Stimulated activated CD8-positive, alpha-beta memory T cell treated with anti-CD3 and anti-CD28 coated beads, Interleukin-12 subunit alpha, Interleukin-12 subunit beta, amount 100 ng/mL, for 4 hours (primary cell): Measurements from ENCODE around the gene CUTC.
"Not testable (repeated sequence)": the region's sequence is repeated elsewhere in the genome, so short reads cannot be mapped to it uniquely, and the experiment has no call there.

Experiments
- DNase-seq: peaks from one replicate; pipeline ENCODE4 v3.0.0-alpha.2; 2020; ENCODE audit warnings: low read depth

Gene CUTC

DNA sequence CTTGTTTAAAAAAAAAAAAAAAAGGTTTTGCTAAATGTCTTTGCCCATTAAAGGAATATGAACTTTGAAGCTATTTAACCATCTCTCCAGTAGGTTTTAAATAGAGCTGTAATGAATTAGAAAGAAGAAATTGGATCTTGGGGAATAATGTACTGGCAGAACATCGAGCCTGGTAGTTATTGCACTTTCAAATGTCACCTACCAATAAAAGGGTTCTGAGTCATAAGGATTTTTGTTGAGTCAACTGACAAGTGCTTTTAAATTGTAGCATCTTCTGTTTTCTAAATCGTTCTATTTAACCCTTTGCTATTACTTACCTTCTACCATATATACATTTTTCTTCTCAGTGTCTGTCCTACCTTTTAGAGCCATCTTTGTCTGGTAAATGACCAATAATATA, 10.7 kb downstream of the CUTC start:
- no peak for DNase-seq

DNA sequence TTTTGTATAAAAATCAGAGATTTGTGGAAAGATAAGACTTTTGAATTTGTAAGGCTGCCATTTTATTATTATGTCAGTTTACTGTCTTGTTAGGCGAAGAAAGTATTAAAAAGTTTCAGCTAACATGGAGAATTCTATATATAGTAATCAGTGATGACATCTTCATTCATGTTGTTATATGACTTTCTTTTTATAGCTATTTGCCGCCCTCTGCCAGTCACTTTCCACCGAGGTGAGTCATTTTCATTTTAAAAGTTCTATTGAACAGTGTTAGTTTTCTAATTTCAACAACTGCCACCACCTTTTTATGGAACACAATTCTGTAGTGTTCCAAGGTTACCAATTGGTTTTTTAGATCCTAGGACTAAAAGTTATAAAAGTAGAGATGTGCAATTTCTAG, 11.8 kb downstream of the CUTC start:
- no peak for DNase-seq

DNA sequence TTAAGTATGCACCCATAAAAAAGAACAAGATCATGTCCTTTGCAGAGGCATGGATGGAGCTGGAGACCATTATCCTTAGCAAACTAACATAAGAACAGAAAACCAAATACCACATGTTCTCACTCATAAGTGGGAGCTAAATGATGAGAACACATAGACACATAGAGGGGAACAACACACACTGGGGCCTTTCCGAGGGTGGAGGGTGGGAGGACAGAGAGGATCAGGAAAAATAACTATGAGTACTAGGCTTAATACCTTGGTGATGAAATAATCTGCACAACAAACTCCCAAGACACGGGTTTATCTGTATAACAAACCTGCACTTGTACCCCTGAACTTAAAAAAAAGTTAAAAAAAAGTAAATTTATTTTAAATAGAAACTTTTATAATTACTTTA, 14.1 kb downstream of the CUTC start:
- DNase-seq: not testable (repeated sequence)

DNA sequence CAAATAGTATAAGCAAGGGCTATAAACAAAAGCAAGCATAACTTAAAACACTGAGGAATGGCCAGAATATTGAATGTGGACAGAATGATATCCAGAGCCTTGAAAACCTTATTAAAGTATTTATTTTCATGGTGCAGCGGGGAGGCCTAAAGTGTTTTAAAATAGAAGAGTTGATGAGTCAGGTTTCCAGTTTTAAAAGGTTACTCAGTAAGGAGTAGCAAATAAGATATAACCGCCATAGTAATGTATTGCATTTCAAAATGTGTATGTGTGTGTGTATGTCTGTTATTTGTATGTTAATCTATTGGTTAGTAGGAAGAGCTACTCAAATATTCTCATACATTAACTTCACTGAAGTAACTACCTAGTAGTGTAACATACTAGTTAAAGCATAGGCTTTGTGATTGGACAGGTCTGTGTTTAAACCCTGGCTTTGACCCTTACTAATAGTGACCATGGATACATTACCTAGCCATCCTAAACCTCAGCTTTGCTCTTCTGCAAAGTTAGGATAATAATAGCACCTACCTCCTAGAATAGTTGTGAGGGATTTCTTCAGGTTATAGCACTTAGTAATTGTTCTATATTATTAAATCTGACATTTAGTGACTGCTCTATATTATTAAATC, 16.9 kb downstream of the CUTC start:
- DNase-seq: no peak

DNA sequence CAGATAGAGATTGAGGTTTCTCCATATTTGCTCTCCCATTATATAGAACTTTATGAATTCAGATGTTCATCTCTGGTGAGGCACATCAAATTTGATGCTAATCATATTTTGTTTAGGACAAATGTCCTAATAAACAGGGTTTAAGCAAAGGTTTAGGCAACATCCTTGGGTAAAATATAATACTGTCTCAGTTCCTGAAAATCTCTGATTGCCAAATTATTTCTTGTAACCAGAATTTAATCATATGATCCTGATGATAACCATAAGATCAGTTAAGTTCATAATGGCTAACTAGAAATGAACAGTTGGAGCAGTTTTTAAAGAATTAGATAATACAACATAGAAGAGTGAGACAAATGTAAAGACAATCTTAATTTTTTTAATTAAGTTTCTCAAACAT, 18.6 kb downstream of the CUTC start:
- DNase-seq: no peak

DNA sequence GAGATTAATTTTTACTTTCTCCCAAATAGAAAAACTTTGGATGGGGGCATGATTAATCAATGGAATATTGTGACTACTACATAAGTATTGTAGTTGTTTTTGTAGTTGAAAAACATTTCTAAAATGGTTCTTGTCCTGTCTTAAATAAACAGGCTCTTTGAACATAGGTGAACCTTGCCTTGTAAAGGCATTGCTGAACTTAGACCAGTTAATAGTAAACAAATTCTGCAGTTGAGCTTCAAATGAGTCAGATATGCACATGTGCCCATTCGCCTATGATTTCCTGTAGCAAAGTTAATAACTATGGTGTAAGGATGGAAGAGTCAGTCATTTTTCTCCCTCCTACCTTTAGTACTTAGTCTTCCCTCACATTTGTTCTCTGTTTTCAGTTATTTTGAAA, 22.6 kb downstream of the CUTC start:
- DNase-seq: no peak

DNA sequence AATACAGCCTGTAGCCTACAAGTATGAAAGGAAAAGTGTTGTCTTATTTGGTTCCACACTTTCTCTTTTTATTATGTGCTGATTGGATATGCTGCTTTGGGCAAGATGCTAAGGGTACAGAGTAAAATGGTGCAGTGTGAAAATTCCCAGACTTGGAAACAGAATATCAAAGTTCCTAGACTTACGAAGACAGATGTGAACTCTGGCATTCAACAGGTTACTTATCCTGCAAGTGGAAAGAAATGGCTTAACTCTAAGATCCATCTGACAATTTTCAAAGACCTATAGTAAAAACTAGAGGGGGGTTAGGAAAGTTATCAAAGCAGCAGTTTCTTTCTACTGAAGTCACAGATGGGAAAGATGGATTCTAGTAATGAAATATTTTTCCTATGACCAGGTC, 24.1 kb downstream of the CUTC start:
- DNase-seq: no peak

DNA sequence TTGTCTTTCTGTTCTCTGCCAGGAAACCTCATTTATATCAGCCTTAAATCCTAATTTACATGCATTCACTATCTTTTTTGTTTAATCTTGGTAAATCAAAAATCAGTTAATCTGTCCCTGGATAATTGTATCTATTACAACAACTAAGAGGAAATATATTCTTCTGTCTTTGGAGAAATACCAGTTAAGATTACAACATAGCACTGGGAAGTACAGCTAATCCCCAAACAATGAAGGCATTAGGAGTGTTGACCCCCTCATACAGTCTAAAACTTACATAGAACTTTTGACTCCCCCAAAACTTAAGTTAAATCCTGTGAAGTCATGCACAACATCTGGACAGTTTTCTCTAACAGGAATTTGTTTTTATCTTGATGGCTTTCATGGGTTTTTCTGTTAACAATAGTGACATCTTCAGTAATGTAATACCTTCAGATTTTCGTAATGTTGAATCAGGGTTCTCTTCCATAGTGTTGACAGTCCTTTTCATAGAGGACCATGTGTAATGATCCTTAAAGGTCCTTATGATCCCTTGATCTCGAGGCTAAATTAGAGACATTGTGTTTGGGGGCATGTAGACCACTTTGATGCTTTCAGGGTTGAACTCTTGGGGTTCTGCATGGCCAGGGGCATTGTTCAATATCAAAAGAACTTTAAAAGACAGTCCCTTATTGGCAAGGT, 26.3 kb downstream of the CUTC start:
- no peak for DNase-seq

DNA sequence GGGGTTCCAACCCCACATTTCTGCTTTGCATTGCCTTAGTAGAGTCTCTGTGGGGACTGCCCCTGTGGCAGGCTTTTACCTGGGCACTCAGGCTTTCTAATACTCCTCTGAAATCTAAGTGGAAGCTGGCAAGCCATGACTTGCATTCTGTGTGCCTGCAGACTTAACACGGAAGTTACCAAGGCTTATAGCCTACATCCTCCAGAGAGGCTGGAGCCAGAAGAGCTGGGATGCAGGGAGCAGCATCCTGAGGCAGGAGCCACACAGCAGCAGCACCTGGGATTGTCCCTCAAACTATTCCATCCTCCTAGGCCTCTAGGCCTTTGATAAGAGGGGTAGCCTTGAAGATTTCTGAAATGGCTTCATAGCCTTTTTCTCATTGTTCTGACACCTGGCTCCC, 28.3 kb downstream of the CUTC start:
- no peak for DNase-seq

DNA sequence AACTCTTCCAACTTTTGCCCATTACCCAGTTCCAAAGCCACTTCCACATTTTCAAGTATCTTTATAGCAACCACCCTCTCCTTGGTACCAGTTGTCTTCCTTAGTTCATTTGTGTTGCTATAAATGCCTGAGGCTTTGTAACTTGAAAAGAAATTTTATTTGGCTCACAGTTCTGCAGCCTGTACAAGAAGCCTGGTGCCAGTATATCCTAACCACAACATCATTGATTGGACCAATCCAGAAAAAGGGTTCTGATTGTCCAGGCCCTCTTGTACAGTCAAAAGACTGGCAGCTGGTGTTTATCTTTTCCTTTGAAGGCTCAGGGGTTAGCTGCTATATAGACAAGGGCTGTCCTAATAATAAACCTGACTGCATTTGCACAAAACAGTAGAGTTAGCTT, 29.3 kb downstream of the CUTC start:
- no peak for DNase-seq

DNA sequence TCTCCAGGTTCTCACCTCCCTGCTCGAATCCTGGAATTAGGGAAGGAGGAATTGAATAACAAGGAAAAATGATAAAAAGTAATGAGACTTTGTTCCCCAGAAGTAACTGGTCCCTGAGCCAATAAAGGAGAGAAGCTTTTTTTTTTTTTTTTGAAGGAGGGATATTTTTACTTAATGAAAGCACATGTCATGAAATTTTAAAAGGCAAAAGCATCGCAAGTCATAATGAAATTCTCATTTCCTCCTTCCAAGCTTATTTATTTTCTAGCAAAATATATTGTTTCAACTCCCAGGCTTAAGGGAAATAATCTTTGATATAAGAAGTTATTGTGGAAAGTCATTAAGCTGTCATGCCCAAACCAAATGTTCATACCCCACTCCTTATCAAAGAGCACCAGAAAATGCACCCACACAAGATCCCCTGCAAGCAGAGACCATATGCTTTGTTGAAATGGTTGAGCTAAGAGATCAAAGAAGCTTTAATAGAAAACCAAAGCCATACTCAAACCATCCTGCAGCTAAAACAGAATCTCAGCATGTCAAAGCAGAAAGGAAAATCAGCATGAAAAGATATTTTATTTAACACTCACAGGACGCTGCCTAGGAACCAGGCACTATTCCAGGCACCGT, 33.8 kb downstream of the CUTC start:
- DNase-seq: no peak

DNA sequence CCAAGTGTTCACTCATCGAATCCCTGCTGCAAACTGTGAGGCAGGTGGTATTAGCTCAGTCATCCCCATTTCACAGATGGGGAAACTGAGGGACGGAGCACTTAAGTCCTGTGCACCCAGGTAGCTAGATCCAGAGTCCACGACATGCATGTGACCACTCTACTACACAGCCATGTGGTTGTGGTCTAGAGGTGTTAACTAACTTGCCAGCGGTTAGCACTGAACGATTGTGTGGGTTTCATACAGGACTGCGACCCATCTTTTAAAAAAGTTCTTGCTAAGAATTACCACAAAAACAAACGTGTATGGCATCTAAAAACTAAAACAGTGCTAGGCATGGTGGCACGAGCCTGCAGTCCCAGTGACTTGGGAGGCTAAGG, 34.3 kb downstream of the CUTC start:
- DNase-seq: no peak

DNA sequence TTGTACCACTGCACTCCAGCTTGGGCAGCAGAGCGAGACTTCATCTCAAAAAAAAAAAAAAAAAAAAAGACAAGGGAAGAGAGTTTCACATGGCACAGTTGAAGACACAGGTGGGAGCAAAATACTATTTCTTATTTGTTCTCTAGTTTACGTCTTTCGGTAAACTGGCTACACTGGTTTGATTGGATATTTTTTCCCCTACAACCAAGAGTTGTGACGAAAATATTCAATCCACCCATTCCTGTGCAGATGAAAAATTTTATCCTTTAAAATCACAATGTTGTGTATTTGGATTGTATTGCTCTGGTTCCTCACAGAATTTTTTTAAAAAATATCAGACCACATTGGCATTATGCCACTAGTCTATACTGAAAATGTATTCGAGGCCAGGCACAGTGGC, 35.9 kb downstream of the CUTC start:
- DNase-seq: no peak

DNA sequence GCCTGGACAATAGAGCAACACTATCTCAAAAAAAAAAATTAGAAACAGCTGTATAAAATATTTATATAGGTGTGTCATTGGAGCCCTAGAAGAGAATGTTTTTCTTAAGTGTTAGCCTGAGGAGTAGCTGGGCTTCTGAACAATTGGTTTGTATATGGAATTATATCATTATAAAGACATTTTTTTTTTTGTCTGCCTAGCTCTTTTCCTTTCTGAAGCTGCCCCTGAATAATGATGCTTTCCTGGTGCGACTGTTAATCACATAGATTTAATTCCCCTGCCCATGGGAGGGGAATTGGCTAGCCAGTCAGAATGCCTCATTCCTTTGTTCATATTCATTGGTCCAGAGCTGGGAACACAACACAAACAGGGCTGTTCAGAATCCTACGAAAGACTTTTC, 36.5 kb downstream of the CUTC start:
- no peak for DNase-seq

DNA sequence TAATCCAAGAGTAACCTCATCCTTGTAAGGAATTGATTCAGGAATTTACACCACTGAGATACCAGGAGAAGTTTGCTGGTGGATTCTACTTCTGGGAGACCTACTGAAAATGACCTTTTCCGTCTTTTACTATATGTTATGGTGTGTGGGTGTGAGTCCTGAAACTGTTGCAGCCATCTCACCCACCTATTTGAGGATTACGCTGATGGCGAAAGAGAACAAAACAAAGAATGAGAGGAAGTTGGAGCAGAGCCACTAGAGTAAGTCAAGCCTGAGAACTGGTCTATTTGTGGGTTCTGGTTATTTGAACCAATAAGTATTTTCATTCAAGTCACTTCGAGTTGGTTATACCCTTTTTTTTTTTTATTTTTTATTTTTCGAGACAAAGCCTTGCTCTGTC, 37.7 kb downstream of the CUTC start:
- no peak for DNase-seq

DNA sequence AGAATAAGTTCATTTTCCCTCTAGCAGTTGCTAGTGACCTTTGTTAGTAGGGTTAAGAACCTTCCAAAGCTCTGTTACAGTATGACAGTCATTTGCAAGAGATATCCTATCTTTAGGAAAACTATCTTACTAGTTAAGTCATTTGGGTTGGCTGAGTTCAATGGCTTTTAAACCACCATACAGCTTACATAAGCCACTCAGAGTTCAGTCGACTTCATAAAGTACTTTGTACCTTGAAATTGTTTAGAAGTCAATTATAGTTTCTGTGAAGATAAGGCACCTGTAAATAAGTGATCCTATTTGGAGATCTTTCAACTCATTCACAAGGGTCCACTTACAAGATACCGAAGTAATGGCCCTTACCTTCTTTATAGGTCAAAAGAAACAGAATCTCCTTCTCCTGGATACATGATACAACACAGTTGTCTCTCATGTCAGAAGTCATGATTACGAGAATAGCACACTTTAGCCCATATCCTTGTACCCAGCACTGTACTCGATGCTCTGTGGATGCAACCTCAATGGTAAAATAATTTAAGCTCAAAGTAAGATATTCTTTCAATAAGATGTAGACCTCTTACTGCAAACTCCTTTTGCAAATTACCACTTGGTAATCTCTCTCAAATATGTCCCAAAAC, 38.5 kb downstream of the CUTC start:
- DNase-seq: no peak

DNA sequence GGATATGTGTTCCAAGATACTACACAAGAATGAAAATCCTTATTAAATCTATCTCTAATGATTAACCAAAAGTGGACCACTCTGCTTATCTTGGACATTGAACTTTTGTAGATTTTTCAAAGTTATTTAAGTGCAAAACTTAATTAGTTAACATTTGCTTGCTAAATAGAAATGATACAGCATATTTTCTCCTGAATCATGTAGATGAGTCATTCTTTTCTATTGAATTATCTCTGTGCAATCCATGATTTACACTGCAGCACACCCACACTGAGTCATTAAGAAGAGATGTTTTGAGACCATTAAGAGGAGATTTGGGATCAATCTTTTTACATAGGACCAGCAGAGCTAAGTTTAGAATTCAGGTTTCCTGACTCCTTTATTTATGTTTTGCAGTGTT, 43.8 kb downstream of the CUTC start:
- no peak for DNase-seq

DNA sequence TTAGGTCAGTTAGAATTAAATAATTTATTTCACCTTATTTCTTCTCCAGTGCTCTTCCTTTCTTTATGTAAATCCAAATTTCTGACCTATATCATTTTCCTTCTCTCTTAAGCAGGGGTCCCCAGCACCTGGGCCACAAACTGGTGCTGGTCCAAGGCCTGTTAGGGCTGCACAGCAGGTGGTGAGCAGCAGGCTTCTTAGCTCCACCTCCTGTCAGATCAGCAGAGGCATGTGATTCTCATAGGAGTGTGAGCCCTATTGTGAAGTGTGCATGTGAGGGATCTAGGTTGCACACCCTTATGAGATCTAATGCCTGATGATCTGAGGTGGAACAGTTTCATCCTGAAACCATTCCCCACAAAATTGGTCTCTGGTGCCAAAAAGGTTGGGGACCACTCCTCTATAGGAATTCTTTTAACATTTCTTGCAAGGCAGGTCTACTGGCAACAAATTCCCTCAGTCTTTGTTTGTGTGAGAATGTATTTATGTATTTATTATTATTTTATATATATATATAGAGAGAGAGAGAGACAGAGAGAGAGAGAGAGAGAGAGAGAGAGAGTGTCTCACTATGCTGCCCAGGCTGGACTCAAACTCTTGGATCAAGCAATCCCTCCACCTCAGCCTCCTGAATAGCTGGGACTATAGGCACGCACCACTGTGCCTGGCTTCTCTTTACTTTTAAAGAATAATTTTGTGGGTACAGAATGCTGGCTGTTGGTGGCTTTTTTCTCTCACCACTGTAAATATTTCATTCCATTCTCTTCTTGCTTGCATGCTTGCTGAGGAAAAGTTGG, 46.1 kb downstream of the CUTC start:
- no peak for DNase-seq

DNA sequence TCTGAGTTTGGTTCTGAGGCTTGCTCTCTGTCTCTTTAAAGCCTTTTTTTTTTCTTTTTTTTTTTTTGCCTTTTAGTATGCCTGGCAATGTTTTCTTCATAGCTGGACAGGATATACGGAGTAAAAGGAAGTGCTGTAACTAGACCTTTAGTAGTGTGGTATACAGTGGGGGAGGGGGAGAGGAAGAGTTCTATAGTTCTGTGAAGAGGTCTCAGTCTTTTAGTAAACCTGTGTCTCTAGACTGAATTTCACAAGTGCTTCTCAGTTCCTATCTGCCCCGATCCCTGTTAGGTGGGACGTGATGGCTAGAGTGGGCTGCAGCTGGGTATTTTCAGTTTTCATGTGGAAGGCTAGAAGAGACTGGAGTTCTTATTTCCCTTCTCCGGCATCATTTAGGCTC, 47.3 kb downstream of the CUTC start:
- no peak for DNase-seq

DNA sequence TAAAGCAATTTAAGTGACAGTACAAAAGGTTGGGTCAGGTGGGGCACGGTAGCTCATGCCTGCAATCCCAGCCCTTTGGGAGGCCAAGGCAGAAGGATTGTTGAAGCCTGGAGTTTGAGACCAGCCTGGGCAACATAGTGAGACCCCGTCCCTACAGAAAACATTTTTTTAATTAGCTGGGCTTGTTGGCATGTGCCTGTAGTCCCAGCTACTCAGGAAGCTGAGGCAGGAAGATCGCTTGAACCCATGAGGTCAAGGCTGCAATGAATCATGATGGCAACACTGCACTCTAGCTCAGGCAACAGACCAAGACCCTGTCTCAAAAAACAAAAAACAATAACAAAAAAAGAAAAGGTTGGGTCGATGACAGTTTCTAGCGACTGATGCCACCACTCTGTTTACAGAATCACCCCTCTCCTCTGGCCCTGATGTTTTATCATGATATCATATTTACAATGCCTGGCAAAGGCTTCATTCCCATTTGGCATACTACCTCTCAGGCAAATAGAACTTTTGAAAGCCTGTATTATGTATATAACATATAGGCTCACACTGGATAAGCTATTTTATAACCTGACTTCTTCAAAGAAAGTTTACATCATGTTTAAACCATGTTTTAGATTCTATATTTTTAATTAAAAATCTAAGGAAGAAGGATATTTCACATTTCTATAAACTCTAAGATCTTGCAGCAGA, 49.8 kb downstream of the CUTC start:
- no peak for DNase-seq

DNA sequence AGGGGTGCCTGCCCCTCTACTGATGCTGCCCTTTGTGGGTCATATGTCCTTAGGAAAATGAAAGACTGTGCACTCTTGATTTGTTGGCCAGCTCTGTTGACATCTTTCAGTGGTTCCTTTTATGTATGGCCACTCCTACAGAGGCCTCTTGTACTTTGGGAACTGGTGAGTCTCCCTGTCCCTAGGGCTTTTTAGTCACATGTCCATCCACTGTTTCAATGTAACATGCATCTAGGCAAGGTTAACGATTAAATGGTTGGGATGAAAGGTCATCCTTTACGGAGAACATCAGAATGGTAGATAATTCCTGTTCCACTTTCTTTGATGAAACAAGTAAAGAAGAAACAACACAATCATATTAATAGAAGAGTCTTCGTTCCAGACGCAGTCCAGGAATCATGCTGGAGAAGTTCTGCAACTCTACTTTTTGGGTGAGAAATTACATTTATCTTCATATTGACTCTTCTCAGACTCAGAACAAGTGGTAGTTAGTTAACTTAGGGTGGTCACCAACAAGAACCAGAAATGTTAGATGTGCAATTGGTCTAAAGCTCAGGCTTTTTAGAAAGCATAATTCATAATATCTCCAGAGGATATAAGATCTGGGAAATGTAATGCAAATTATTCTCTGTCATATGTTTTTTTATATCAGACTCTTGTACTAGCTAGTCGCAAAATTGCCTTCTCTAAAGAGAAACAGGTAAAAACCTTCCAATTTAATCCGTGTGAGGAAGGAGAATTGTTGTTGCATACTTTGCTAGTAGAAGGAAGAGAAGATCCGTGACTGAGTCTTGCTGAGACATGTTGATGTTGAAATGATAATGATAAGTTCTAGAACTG, 50.6 kb downstream of the CUTC start, which contains the start of gene ABCC2:
ABCC2 (plus strand) TSS at position 194 of the 840 bp plus-strand sequence; CDS start at position 399, 205 bp downstream.
- no peak for DNase-seq
